Ishikawa (cell line): Measurements from ENCODE around the gene SRPK2.

ENCODE experiments used
- CEBPB ChIP-seq: IDR thresholded peaks from 2 replicates; pipeline ENCODE4 v1.6.1; 2012
- CREB1 ChIP-seq: IDR thresholded peaks from 2 replicates; pipeline ENCODE4 v1.6.1; 2012; ENCODE audit warnings: low read depth
- EGR1 ChIP-seq: IDR thresholded peaks from 2 replicates; pipeline ENCODE4 v1.6.1; 2012
- EP300 ChIP-seq: IDR thresholded peaks from 2 replicates; pipeline ENCODE4 v1.6.1; 2012; ENCODE audit warnings: borderline replicate concordance
- FOXM1 ChIP-seq: IDR thresholded peaks from 2 replicates; pipeline ENCODE4 v1.6.1; 2012; ENCODE audit warnings: low read depth, borderline replicate concordance
- MAX ChIP-seq: IDR thresholded peaks from 2 replicates; pipeline ENCODE4 v1.6.1; 2012
- NFIC ChIP-seq: IDR thresholded peaks from 2 replicates; pipeline ENCODE4 v1.6.1; 2012
- RAD21 ChIP-seq: IDR thresholded peaks from 2 replicates; pipeline ENCODE4 v1.6.1; 2012; ENCODE audit warnings: low read depth
- TAF1 ChIP-seq: IDR thresholded peaks from 2 replicates; pipeline ENCODE4 v1.6.1; 2012; ENCODE audit warnings: low read depth, mild to moderate bottlenecking
- TCF12 ChIP-seq: IDR thresholded peaks from 2 replicates; pipeline ENCODE4 v1.6.1; 2012; ENCODE audit warnings: low read depth
- TEAD4 ChIP-seq: IDR thresholded peaks from 2 replicates; pipeline ENCODE4 v1.6.1; 2012
- YY1 ChIP-seq: IDR thresholded peaks from 2 replicates; pipeline ENCODE4 v1.6.1; 2012; ENCODE audit warnings: low read depth
- ZBTB7A ChIP-seq: IDR thresholded peaks from 2 replicates; pipeline ENCODE4 v1.6.1; 2012; ENCODE audit warnings: low read depth
- TF ChIP-seq, protein P1 (sequence below): IDR thresholded peaks from 2 replicates; pipeline ENCODE4 v1.6.1; 2012
- TF ChIP-seq, protein P2 (sequence below): IDR thresholded peaks from 2 replicates; pipeline ENCODE4 v1.6.1; 2012; ENCODE audit warnings: low read depth, mild to moderate bottlenecking

The SRPK2 gene

DNA sequence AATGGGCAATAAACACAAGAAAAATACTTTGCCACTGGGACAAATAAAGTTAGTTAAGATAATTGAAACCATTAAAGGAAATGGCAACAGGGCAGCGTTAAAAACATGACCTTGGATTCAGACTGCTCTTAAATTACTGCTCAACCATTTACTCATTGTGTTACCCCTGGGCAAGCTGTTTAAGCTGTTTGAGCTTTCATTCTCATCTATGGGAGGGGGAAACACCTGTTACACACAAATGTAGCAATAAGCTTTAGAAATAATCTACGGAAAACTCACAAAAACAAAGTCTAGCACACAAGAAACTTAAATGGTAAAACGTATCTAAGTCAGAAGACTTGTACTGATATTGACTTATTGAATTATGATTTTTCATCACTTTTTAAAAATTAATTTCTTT, 237.6 kb downstream of the SRPK2 start:
- TF ChIP-seq EP300 (no peak), RAD21 (no peak), YY1 (no peak), NFIC (no peak), CREB1 (no peak), CEBPB (no peak), MAX (no peak), TCF12 (no peak), EGR1 (no peak), TAF1 (no peak), FOXM1 (no peak), ZBTB7A (no peak), TEAD4 (no peak)
- TF ChIP-seq, protein P1, sequence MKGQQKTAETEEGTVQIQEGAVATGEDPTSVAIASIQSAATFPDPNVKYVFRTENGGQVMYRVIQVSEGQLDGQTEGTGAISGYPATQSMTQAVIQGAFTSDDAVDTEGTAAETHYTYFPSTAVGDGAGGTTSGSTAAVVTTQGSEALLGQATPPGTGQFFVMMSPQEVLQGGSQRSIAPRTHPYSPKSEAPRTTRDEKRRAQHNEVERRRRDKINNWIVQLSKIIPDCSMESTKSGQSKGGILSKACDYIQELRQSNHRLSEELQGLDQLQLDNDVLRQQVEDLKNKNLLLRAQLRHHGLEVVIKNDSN, result no peak
- TF ChIP-seq, protein P2, sequence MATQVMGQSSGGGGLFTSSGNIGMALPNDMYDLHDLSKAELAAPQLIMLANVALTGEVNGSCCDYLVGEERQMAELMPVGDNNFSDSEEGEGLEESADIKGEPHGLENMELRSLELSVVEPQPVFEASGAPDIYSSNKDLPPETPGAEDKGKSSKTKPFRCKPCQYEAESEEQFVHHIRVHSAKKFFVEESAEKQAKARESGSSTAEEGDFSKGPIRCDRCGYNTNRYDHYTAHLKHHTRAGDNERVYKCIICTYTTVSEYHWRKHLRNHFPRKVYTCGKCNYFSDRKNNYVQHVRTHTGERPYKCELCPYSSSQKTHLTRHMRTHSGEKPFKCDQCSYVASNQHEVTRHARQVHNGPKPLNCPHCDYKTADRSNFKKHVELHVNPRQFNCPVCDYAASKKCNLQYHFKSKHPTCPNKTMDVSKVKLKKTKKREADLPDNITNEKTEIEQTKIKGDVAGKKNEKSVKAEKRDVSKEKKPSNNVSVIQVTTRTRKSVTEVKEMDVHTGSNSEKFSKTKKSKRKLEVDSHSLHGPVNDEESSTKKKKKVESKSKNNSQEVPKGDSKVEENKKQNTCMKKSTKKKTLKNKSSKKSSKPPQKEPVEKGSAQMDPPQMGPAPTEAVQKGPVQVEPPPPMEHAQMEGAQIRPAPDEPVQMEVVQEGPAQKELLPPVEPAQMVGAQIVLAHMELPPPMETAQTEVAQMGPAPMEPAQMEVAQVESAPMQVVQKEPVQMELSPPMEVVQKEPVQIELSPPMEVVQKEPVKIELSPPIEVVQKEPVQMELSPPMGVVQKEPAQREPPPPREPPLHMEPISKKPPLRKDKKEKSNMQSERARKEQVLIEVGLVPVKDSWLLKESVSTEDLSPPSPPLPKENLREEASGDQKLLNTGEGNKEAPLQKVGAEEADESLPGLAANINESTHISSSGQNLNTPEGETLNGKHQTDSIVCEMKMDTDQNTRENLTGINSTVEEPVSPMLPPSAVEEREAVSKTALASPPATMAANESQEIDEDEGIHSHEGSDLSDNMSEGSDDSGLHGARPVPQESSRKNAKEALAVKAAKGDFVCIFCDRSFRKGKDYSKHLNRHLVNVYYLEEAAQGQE, result no peak

GRCh38 chr7:105149827-105150226, 238.9 kb downstream of the SRPK2 start:
- TF ChIP-seq CEBPB, result no peak

DNA sequence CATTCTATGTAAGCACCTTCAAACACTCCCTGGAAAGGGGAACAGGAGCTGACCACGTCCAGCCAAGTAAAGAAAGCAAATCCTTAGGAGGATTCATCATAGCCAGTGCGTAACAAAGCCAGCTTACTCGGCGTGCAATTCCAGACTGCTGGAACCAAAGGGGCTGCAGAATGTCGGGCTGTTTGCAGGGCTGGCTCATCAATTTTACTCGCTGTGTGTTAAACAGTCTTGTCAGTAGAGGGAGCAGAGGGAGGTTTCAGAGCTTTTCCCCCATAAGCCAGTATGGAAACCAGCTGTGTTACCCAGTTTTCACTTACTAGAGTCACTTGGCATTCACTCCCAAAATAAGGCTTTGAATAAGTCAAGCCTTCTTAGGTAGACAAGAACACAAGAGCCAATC, 247.7 kb downstream of the SRPK2 start:
- TF ChIP-seq ZBTB7A (no peak), CREB1 (no peak), EP300 (no peak), RAD21 (peak; percentile 41; the same call in 1 of the 2 replicates)

- no peak for TF ChIP-seq MAX
- no peak for TF ChIP-seq RAD21
- TF ChIP-seq TEAD4, result no peak
- TF ChIP-seq EP300, result no peak
- TF ChIP-seq TCF12, result no peak
- TF ChIP-seq YY1, result no peak
- no peak for TF ChIP-seq ZBTB7A
- TF ChIP-seq NFIC, result no peak
- TF ChIP-seq TAF1, result no peak
- TF ChIP-seq CREB1, result no peak
- no peak for TF ChIP-seq CEBPB
- TF ChIP-seq, protein P2, result no peak
- no peak for TF ChIP-seq FOXM1
Measured at GRCh38 chr7:105139381-105139780, 249.3 kb downstream of the SRPK2 start.

- no peak for TF ChIP-seq TCF12
- no peak for TF ChIP-seq TEAD4
- TF ChIP-seq, protein P1, result no peak
- no peak for TF ChIP-seq MAX
- TF ChIP-seq NFIC, result no peak
- TF ChIP-seq CEBPB, result no peak
- no peak for TF ChIP-seq FOXM1
- no peak for TF ChIP-seq CREB1
- TF ChIP-seq TAF1, result no peak
- TF ChIP-seq EGR1, result no peak
- TF ChIP-seq, protein P2, result no peak
- no peak for TF ChIP-seq RAD21
- TF ChIP-seq EP300, result no peak
Measured at GRCh38 chr7:105137898-105138297, 250.8 kb downstream of the SRPK2 start.
